IPS-20b (cell line): ENCODE measurements around the gene TTC1.
"Not testable (repeated sequence)": the region's sequence is repeated elsewhere in the genome, so short reads cannot be mapped to it uniquely, and the experiment has no call there.

Experiments
- H3K27ac ChIP-seq: one replicate; pipeline ENCODE4 v1.5.1; 2013; ENCODE audit warnings: low read length
- H3K27me3 ChIP-seq: 2 replicates; pipeline ENCODE4 v1.6.1; 2013; ENCODE audit warnings: mild to moderate bottlenecking, low read length, inconsistent platforms; ENCODE audit not compliant: insufficient read depth
- H3K36me3 ChIP-seq: 2 replicates; pipeline ENCODE4 v1.6.1; 2013; ENCODE audit warnings: low read depth, mild to moderate bottlenecking, inconsistent platforms, low read length, moderate library complexity; ENCODE audit not compliant: insufficient read depth
- H3K4me1 ChIP-seq: 2 replicates; pipeline ENCODE4 v1.6.1; 2013; ENCODE audit warnings: mild to moderate bottlenecking, control low read depth, inconsistent platforms, low read length, moderate library complexity; ENCODE audit not compliant: insufficient read depth
- H3K4me3 ChIP-seq: 2 replicates; pipeline ENCODE4 v1.5.1; 2013; ENCODE audit warnings: mild to moderate bottlenecking, low read length, inconsistent platforms
- H3K9ac ChIP-seq: 2 replicates; pipeline ENCODE4 v1.6.1; 2013; ENCODE audit warnings: low read depth, mild to moderate bottlenecking, inconsistent platforms, low read length, moderate library complexity
- H3K9me3 ChIP-seq: 2 replicates; pipeline ENCODE4 v1.6.1; 2013; ENCODE audit warnings: mild to moderate bottlenecking, low read depth, low read length, inconsistent platforms; ENCODE audit not compliant: insufficient read depth

Gene TTC1

GRCh38 chr5:160007514-160007913, 1.4 kb upstream of the TTC1 start:
- H3K9ac ChIP-seq, result no peak overlapping the region
- H3K9me3 ChIP-seq, result no peaks in the 10 kb centered on the region
- peaks cover 22% of the 10 kb centered on the region for H3K36me3 ChIP-seq
- no peaks in the 10 kb centered on the region for H3K4me1 ChIP-seq
- no peaks in the 10 kb centered on the region for H3K27me3 ChIP-seq
- no peak overlapping the region for H3K4me3 ChIP-seq
- no peak overlapping the region for H3K27ac ChIP-seq

GRCh38 chr5:160008529-160008876, 436 bp upstream of the TTC1 start:
- not testable (repeated sequence) for H3K4me1 ChIP-seq, H3K4me3 ChIP-seq, H3K27me3 ChIP-seq, H3K9me3 ChIP-seq, H3K27ac ChIP-seq, H3K9ac ChIP-seq
- peaks cover 29% of the 10 kb centered on the region for H3K36me3 ChIP-seq

GRCh38 chr5:160009591-160009989, 651 bp downstream of the TTC1 start:
- peak overlapping the region; percentile 97 for H3K4me3 ChIP-seq
- peak overlapping the region; percentile 95 for H3K9ac ChIP-seq
- no peaks in the 10 kb centered on the region for H3K27me3 ChIP-seq
- no peaks in the 10 kb centered on the region for H3K4me1 ChIP-seq
- peak overlapping the region; percentile 29 for H3K27ac ChIP-seq
- H3K36me3 ChIP-seq, result peaks cover 34% of the 10 kb centered on the region
- H3K9me3 ChIP-seq, result no peaks in the 10 kb centered on the region

DNA sequence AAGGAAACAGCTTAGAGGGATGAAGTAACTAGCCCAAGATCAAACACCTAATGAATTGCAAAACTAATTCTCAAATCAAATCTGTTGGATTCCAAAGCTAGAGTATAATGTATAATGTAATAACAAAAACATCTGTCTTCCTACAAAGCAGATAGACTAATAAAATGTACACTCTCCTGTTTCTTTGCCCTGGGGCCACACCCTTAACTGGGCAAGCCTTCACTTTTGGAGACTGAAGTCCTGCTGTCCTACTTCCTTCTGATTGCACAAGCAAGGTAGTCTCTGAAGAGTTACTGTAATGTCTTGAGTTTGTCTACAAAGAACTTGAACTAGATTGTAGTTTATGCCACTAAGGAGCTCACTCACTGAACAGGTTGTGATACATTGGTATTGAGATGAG, 2.5 kb downstream of the TTC1 start:
- Histone ChIP-seq H3K9me3 (no peaks in the 10 kb centered on the region), H3K36me3 (peaks cover 50% of the 10 kb centered on the region), H3K27ac (no peak overlapping the region), H3K27me3 (no peaks in the 10 kb centered on the region), H3K9ac (no peak overlapping the region), H3K4me1 (no peaks in the 10 kb centered on the region), H3K4me3 (no peak overlapping the region)

GRCh38 chr5:160014197-160014596, 5.3 kb downstream of the TTC1 start:
- H3K27me3 ChIP-seq, H3K27ac ChIP-seq, H3K9ac ChIP-seq, H3K4me1 ChIP-seq, H3K9me3 ChIP-seq, H3K4me3 ChIP-seq: not testable (repeated sequence)
- peaks cover 75% of the 10 kb centered on the region for H3K36me3 ChIP-seq

GRCh38 chr5:160018945-160019625, 10.1 kb downstream of the TTC1 start:
- Histone ChIP-seq H3K9me3 (no peaks in the 10 kb centered on the region), H3K4me1 (no peaks in the 10 kb centered on the region), H3K9ac (no peak overlapping the region), H3K36me3 (peaks cover 60% of the 10 kb centered on the region), H3K27ac (no peak overlapping the region), H3K4me3 (no peak overlapping the region), H3K27me3 (no peaks in the 10 kb centered on the region)

DNA sequence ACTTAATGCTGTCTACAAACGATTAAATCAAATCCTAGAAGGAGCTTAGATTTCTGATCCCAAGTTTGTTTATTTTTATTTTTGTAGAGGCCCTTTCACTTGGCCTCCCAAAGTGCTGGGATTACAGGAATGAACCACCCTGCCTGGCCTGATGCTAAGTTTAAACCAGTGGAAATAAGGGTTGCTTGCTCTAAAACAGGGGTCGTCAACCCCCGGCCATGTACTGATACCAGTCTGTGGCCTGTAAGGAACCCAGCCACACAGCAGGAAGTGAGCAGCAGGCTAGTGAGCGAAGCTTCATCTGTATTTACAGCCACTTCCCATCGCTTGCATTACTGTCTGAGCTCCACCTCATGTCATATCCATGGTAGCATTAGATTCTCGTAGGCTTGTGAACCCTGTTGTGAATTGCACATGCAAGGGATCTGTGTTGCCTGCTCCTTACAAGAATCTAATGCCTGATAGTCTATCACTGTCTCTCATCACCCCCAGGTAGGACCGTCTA, 11.4 kb downstream of the TTC1 start:
- no peaks in the 10 kb centered on the region for H3K4me1 ChIP-seq
- no peak overlapping the region for H3K9ac ChIP-seq
- H3K27ac ChIP-seq, result no peak overlapping the region
- H3K4me3 ChIP-seq, result no peak overlapping the region
- H3K27me3 ChIP-seq, result no peaks in the 10 kb centered on the region
- peaks cover 58% of the 10 kb centered on the region for H3K36me3 ChIP-seq
- H3K9me3 ChIP-seq, result no peaks in the 10 kb centered on the region

GRCh38 chr5:160020964-160021363, 12.0 kb downstream of the TTC1 start:
- H3K4me1 ChIP-seq, result no peaks in the 10 kb centered on the region
- no peaks in the 10 kb centered on the region for H3K9me3 ChIP-seq
- H3K27me3 ChIP-seq, result no peaks in the 10 kb centered on the region
- H3K27ac ChIP-seq, result no peak overlapping the region
- no peak overlapping the region for H3K4me3 ChIP-seq
- H3K36me3 ChIP-seq, result peaks cover 58% of the 10 kb centered on the region
- H3K9ac ChIP-seq, result no peak overlapping the region

DNA sequence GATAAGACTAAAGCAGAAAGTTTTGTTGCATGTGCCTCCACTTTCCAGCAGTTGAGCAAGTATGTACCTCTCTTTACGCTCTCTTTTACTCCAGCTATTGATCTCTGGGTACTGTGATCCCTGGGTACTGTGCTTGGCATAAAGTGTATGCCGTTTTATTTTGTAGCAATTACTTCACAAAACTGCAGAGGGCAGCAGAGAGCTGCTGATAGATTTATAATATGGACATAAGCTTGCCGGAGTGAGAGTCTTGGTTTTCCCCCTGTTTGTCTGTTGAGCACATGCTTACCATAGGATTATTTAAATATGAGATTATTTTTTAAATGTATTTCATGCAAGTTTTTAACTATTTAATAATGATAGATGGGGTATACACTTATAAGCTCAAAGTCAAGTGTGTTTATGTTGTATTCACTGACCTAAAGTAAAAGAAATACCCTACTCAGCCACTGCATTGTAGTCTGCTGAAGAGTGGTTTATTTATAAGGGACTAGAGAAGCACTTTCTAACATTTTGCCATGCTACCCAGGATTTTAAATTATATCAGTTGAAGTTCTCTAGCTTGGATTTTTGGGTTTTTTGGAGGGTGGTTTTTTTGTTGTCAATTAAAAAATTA, 13.0 kb downstream of the TTC1 start:
- Histone ChIP-seq H3K9me3 (no peaks in the 10 kb centered on the region), H3K9ac (no peak overlapping the region), H3K4me3 (no peak overlapping the region), H3K27ac (no peak overlapping the region), H3K36me3 (peaks cover 59% of the 10 kb centered on the region), H3K4me1 (no peaks in the 10 kb centered on the region), H3K27me3 (no peaks in the 10 kb centered on the region)

DNA sequence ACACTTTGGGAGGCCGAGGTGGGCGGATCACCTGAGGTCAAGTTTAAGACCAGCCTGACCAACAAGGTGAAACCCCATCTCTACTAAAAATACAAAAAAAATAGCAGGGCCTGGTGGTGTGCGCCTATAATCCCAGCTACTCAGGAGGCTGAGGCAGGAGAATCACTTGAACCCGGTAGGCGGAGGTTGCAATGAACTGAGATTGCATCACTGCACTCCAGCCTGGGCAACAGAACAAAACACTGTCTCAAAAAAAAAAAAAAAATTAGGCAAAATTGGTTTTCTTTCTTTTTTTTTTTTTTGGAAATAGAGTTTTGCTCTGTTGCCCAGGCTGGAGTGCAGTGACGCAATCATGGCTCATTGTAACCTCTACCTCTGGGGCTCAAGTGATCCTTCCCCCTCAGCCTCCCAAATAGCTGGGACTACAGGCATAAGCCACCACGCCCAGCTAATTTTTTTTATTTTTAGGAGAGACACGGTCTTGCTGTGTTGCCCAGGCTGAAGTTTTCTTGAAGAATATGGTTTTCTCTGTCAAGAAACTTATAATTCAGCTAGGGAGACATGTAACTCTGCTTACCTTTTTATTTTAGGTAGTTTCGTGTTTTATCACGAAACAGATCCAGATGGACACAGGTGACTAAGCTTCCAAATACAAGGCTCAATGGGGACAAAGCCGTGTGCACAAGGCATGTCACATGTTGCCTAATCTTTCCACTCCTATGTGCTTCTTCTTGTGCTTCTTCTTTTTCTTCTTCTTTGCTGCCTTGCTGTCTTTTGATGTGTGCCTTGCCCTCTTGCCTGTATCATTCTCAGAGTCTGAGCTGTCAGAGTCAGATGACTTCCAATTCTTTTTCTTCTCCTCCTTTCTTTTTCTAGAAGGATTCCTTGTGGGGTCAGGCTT, 14.3 kb downstream of the TTC1 start:
- no peak overlapping the region for H3K9ac ChIP-seq
- no peaks in the 10 kb centered on the region for H3K9me3 ChIP-seq
- no peak overlapping the region for H3K27ac ChIP-seq
- H3K27me3 ChIP-seq, result no peaks in the 10 kb centered on the region
- no peak overlapping the region for H3K4me3 ChIP-seq
- H3K4me1 ChIP-seq, result no peaks in the 10 kb centered on the region
- peaks cover 52% of the 10 kb centered on the region for H3K36me3 ChIP-seq

DNA sequence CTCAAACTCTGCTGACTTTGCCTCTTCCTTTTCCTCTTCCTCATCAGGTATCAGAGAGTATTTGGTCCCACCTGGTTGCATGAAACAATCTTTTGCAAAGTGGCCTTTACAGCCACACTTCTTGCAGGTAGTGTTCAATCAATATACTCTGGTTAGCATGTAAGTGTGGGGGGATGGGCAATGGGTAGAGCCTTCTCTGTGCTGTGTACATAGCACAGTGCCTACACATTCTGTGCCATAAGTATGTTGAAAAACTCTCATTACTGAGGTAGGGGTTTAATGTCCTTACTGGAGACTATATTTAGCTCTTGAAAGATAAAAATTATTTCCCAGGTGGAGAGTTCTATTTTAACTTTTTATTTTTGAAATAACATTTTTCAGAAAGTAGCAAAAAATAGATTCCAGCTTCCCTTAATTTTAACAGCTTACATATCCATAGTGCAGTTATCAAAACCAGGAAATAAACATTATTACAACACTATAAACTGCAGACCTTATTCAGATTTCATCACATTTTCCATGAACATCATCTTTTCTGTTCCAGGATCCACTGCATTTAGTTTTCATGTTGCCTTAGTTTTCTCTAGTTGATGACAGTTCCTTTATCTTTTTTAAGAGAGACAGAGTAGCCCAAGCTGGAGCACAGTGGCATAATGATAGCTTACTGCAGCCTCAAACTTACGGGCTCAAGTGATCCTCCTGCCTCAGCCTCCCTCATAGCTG, 15.1 kb downstream of the TTC1 start:
- H3K36me3 ChIP-seq, result peaks cover 54% of the 10 kb centered on the region
- no peak overlapping the region for H3K9ac ChIP-seq
- H3K27me3 ChIP-seq, result no peaks in the 10 kb centered on the region
- no peak overlapping the region for H3K4me3 ChIP-seq
- no peak overlapping the region for H3K27ac ChIP-seq
- H3K9me3 ChIP-seq, result no peaks in the 10 kb centered on the region
- no peaks in the 10 kb centered on the region for H3K4me1 ChIP-seq
